ENCODE data around the gene REEP1. TPM values are rescaled to one million over a fixed set of nuclear protein-coding genes. Genes with fewer than 3 reads are reported as not detected.

Gene REEP1
- total RNA-seq, 1 experiment from 2014 or later: 0.31 TPM

DNA sequence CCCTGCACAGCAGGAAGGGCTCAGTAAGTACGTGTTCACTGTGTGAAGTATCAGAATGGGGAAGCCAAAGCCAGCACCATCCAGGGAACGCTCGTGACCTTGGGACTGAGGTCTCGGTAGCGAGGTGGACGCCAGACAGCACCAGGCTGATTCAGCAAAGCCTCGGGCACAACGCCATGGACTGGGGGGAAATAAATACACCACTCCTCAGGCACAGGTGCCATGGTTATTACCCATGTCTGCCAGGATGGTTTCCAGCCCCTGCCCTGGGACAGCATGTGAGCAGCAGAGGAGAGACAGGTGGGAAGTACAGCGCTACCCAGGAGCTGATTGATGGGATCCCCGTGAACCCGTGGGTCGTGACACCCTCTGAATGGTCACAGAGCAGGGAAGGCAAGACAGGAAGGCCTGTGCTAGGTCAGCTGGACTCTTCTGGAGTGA is 53.0 kb downstream of the REEP1 start:
- Histone ChIP-seq H3K9me3 (ENCODE audit: insufficient read depth, low read depth) (no peaks in the 10 kb centered on the region), H3K79me2 (ENCODE audit: low read depth) (no peaks in the 10 kb centered on the region), H3F3A (ENCODE audit: insufficient read depth, low read depth) (no peaks in the 10 kb centered on the region), H3K27me3 (ENCODE audit: insufficient read depth, low read depth) (peaks cover 38% of the 10 kb centered on the region; the same call in 1 of the 2 replicates), H3K4me2 (no peak overlapping the region), H3K4me1 (replicated peaks; ENCODE audit: insufficient read depth) (no peaks in the 10 kb centered on the region), H3K4me3 (no peak overlapping the region), H4K20me1 (ENCODE audit: insufficient read depth) (no peaks in the 10 kb centered on the region), H3K36me3 (ENCODE audit: low read depth) (no peaks in the 10 kb centered on the region), H3K9me2 (ENCODE audit: insufficient read depth) (no peaks in the 10 kb centered on the region), H2AFZ (no peak overlapping the region), H3K27ac (no peak overlapping the region)
- no TSS peak for BruUV-seq (replicated peaks)
- ChIA-PET POLR2A (ENCODE audit: unreplicated experiment) (no interaction called here), CTCF (no interaction called here)
- intact Hi-C loops (cut with micrococcal nuclease; ENCODE audit: unreplicated experiment): no loop called here
- no peak for DNase-seq
- TF ChIP-seq EZH2 (IDR thresholded peaks at IDR 0.05; ENCODE audit: low read depth): no peak
- TF ChIP-seq, protein P1, sequence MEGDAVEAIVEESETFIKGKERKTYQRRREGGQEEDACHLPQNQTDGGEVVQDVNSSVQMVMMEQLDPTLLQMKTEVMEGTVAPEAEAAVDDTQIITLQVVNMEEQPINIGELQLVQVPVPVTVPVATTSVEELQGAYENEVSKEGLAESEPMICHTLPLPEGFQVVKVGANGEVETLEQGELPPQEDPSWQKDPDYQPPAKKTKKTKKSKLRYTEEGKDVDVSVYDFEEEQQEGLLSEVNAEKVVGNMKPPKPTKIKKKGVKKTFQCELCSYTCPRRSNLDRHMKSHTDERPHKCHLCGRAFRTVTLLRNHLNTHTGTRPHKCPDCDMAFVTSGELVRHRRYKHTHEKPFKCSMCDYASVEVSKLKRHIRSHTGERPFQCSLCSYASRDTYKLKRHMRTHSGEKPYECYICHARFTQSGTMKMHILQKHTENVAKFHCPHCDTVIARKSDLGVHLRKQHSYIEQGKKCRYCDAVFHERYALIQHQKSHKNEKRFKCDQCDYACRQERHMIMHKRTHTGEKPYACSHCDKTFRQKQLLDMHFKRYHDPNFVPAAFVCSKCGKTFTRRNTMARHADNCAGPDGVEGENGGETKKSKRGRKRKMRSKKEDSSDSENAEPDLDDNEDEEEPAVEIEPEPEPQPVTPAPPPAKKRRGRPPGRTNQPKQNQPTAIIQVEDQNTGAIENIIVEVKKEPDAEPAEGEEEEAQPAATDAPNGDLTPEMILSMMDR (conservative IDR thresholded peaks at IDR 0.05): no peak

DNA sequence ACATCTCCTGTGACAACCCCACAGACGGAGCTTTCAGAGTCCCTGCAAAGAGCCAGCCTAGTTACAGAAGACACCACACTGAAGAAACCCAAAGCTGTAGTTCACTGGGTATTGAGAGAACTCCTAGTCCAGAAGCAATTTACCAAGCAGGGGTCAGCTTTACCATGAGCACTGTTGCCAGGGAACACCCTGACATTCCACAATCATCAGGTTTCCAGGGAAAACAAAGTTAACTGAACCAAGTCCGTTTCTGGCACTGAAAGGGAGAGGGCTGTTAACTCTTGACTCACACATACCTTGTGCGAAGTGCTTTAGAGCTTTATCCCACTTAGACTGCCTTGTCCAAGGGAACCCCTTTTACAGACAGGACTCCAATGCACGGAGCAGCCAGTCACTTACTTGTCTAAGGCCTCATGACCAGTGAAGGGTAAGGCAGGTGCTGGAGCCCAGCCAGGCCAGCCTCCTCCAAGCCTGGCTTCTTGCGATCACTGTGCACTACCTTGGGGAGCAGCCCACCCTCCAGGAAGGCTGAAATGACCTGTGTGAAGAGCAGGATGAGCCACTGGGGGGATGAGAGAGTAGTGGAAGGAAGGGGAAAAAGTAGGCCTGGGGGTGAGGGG is 53.9 kb downstream of the REEP1 start:
- H3K9me2 ChIP-seq (ENCODE audit: insufficient read depth): no peaks in the 10 kb centered on the region
- CTCF ChIA-PET: no interaction called here
- H4K20me1 ChIP-seq (ENCODE audit: insufficient read depth): no peaks in the 10 kb centered on the region
- POLR2A ChIA-PET (ENCODE audit: unreplicated experiment): no interaction called here
- no peak for DNase-seq
- no peak overlapping the region for H3K4me3 ChIP-seq
- intact Hi-C loops (cut with micrococcal nuclease; ENCODE audit: unreplicated experiment): no loop called here
- no TSS peak for BruUV-seq (replicated peaks)
- H3K9me3 ChIP-seq (ENCODE audit: insufficient read depth, low read depth): no peaks in the 10 kb centered on the region
- H3K27me3 ChIP-seq (ENCODE audit: insufficient read depth, low read depth): peaks cover 47% of the 10 kb centered on the region; the same call in 1 of the 2 replicates
- no peaks in the 10 kb centered on the region for H3K36me3 ChIP-seq (ENCODE audit: low read depth)
- H3K27ac ChIP-seq: no peak overlapping the region
- H3K4me2 ChIP-seq: no peak overlapping the region
- TF ChIP-seq EZH2 (IDR thresholded peaks at IDR 0.05; ENCODE audit: low read depth): no peak
- TF ChIP-seq, protein P1 (conservative IDR thresholded peaks at IDR 0.05): no peak
- H3F3A ChIP-seq (ENCODE audit: insufficient read depth, low read depth): no peaks in the 10 kb centered on the region
- no peak overlapping the region for H2AFZ ChIP-seq
- H3K4me1 ChIP-seq (replicated peaks; ENCODE audit: insufficient read depth): no peaks in the 10 kb centered on the region
- H3K79me2 ChIP-seq (ENCODE audit: low read depth): no peaks in the 10 kb centered on the region

DNA sequence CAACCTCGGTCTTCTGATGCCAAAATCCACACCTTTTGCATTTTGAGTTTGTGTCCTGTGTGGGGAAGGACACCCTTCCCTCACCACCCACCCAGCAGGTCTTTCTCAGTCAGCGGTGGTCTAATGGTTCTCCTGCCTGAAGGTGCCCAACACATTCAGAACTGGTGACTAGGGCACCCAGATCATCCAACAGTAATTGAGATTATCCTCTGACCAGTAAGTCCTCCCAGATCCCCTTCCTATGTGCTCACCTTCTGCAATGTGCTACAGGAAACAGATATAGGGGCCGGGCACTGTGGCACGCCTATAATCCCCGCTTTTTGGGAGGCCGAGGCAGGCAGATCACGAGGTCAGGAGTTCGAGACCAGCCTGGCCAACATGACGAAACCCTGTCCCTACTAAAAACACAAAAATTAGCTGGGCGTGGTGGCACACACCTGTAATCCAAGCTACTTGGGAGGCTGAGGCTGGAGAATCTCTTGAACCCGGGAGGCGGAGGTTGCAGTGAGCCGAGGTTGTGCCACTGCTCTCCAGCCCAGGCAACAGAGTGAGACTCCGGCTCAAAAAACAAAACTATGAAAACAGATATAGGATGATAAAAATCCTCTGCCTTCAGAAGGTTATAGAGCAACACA is 56.2 kb downstream of the REEP1 start:
- Histone ChIP-seq H3K4me3 (no peak overlapping the region), H3K79me2 (ENCODE audit: low read depth) (no peaks in the 10 kb centered on the region), H3K36me3 (ENCODE audit: low read depth) (no peaks in the 10 kb centered on the region), H3K27me3 (ENCODE audit: insufficient read depth, low read depth) (peaks cover 57% of the 10 kb centered on the region; the same call in 1 of the 2 replicates), H3K4me2 (no peak overlapping the region), H3K9me3 (ENCODE audit: insufficient read depth, low read depth) (no peaks in the 10 kb centered on the region), H3F3A (ENCODE audit: insufficient read depth, low read depth) (no peaks in the 10 kb centered on the region), H4K20me1 (ENCODE audit: insufficient read depth) (no peaks in the 10 kb centered on the region), H2AFZ (no peak overlapping the region), H3K27ac (no peak overlapping the region), H3K9me2 (ENCODE audit: insufficient read depth) (no peaks in the 10 kb centered on the region), H3K4me1 (replicated peaks; ENCODE audit: insufficient read depth) (no peaks in the 10 kb centered on the region)
- no peak for DNase-seq
- BruUV-seq (replicated peaks): no TSS peak
- TF ChIP-seq, protein P1 (conservative IDR thresholded peaks at IDR 0.05): no peak
- no peak for TF ChIP-seq EZH2 (IDR thresholded peaks at IDR 0.05; ENCODE audit: low read depth)
- ChIA-PET POLR2A (ENCODE audit: unreplicated experiment) (no interaction called here), CTCF (no interaction called here)
- intact Hi-C loops (cut with micrococcal nuclease; ENCODE audit: unreplicated experiment): no loop called here

Data from PC-9 (cell line).